ENCODE data around the gene PARN.
A peak's percentile ranks its signal among the peaks of the same experiment; 100 is the strongest.
"Not testable (repeated sequence)": the region's sequence is repeated elsewhere in the genome, so short reads cannot be mapped to it uniquely, and the experiment has no call there.

The PARN gene

DNA sequence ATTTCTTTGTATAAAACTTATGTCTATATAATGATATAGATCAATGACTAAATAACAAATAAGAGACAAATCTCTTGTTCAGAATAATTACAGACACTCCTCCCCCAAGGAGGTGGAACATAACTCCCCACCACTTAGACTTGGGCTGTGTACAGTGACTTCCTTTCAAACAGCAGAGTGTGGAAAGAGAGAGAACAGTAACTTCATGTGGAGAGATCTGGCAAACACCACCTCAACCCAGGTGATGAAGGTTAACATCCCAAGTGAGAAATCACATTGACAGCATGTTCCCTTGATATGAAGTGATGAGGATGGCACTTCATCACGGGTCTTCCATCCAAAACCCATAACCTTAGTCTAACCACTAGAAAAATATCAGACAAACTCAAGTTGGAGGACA is 169.3 kb downstream of the PARN start:
- DNase-seq = no peak

DNA sequence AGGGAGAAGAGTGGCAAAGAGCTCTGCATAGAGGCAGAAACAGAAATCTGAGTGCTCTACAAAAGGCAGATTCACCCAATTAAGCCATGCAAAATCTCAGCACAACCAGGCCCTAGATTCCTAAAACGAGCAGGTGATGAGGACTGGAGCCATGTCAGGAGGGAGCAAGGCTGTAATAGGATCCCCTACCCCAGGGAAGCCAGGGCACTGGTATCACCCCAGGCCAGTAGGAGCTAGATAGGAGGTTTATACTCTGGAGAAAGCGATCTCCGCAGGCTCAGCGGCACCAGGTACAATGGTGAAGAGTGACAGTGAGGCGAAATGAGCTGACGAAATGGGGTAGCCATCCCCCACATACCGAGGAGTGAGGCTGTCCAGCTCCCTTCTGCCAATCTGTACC is 171.5 kb downstream of the PARN start:
- DNase-seq = no peak

DNA sequence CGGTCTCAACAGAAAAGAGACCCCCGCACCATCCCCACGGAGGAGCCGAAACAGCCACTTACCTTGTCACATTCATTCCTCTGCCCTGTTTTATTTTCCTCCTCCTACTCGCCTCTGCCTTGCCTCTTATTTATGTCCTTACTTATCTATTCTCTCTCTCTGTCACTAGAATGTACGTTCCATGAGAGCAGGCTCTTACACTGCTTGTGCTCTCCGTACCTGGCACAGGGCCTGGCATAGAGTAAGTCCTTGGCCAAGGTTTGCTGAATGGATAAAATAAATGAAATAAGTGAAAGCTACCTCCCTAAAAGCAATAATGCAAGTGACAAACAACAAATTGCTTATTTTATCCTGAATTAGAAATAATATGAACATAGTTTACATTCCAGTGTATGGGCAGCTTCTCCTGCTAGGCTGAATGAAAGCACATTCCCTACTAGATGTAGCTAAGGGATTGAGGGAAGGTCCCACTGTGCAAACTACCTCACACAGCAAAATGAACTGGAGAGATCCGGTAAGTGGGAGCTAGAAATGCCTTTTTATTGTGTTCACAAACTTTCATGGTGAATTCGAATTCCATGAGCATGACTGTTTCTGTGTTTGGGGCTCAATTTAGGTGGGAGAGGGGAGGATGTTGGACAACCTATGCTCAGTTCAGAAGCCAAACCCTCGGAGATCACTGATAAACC is 173.1 kb downstream of the PARN start:
- DNase-seq = no peak

DNA sequence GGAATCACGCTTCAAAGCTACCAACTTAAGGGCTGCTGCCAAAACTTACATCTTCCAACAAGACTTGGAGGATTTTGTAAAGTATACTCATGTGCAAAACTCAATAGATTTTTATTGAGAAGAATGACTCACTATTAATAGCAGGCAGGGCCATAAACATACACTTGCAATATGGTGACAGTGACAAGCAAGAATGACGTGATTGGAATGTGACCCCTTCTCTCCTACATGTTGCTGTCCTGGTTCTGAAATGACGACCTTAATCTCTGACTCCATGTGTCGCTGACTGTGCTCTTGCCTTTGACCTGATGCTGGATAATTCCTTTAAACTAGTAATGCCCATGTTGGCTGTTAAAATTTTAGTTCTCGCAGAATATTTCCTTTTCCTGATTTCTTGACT is 174.5 kb downstream of the PARN start:
- no peak for DNase-seq

DNA sequence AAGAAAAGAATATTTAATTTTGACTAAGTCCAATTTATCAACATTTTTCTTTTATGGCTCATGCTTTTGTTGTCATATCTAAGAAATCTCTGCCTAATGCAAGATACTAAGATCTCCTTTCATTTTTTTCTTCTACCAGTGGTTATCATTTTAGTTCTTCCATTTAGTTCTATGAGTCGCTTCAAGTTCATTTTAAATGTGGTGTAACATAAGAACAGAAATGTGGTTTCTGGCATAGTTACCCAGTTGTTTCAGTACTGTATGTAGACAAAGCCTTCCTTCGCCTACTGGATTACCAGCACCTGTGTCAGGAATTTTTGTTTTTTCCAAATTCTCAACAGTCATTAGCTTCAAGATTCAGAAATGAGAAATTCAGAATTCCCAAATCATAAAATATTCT is 175.7 kb downstream of the PARN start:
- no peak for DNase-seq

DNA sequence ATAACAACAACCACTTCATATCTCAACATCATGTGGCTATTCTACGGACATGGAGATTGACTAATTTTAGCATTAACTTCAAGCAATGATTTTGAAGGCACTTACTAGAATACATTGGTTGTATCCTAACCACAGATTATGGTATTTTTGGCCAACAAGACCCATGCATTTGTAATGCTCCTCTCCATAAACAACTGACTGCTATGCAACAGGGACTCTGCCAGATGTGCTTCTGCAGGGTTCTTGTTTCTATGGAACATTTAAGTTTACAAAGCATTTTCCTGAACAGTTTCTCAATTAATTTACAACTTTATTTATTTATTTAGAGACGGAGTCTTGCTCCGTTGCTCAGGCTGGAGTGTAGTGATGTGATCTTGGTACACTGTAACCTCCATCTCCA is 178.0 kb downstream of the PARN start:
- no peak for DNase-seq

DNA sequence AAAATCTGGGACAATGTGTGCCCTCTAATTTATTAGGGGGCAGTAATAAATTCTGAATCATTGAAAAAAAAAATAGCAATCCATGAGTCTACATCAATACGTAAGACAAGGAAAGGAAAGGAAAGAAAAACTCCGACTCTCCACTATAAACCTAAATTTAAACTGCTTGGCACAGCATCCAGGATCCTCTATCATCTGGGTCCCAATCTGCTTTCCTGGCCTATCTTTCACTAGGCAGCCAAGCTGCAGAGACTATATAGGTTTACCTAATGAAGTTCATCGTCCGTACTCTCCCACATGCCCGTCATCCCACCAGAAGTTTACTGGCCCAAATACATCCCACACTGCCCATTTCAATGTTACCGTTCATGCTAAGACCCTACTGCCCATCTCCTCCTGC is 179.2 kb downstream of the PARN start:
- DNase-seq = no peak

DNA sequence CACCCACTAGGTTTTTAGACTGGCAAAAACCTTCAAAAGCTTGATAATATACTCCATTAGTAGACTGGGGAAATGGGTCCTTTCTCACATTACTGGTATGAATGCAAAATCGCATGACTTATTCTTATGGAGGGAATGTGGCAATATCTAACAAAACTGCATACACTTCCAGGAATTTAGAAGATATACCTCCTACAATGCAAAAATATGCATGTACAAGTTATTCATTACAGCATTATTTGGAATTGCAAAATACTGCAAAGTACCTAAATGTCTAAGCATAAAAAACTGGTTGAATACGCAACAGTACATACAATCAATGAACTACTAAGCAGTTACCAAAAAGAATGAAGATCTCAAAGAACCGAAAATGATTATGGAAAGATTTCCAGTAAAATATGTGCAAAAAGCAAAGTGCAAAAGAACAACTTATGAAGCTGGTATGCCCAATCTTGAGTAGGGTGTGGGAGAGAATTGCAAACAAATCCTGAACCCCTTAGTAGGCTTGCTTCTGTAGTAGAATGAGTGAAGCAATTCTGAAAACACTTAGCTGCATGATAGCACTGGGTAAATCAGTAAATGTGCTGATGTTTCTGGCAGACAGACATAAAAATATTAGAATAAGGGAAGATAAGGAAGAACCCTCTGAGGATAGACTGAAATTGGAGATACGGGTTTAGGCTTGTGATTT is 180.1 kb downstream of the PARN start:
- no peak for DNase-seq

DNA sequence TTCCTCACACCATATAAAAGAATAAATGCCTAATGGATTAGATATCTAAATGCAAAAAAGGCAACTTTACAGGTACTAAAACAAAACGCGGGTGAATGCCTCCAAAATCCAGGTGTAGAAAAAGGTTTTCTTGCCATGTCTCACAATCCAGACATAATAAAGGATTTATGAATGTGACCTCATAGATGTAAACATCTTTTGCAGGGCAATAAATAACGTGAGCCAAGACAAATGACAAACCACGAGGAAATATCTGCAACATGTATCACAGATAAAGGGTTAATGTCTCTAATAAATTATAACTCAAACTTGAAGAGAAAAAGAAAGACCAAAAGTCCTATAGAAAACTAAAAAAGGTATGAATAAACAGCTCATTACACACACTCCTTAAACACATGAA is 180.7 kb downstream of the PARN start:
- DNase-seq = no peak

DNA sequence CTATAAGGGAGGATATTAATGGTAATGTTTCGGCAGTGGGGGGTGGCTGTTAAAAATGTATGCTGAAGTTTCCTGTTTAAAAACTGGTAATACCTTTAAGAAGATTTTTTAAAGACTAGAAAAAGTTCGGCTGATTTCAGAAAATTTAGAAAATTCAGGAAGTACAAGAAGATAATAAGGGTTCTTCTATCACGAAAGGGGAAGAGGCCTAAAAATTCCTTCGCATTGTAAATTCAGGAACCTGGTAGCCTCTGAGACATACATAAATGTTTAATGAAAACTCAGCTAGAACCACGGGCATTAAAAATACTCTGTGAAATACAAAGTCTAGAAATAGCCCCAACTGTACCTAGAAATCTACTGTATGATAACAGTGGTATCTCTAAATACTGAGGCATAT is 181.2 kb downstream of the PARN start:
- no peak for DNase-seq

DNA sequence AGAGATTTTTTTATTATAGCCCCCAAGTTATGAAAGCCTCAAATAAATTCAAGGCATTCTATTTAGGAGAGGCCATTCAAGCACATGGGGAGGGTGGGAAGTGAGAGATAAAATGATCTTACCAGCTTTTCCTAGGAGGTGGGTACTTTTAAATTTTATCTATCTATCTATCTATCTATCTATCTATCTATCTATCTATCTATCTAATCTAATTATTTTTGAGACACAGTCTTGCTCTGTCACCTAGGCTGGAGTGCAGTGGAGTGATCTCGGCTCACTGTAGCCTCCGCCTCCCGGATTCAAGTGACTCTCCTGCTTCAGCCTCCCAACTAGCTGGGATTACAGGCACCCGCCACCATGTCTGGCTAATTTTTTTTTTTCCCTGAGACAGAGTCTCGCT is 182.3 kb downstream of the PARN start:
- DNase-seq = no peak

DNA sequence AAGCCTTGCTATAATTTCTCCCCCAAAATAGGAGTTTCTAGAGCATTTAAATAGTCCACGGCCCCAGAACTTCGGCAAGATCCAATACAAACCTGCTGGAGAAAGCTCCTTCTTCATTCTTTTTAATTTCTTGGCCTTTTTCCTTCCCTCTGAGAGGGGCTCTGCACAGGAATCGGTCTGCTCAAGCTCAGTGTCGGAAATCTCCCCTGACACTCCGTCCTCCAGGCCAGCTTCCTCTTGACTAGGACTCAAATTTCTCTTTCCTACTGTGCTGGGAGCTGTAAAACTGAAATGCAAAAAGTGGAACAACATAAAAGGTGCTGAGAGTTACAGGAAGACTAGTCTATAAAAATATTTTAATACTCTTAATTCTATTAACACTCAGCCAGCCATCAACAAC is 183.3 kb downstream of the PARN start:
- no peak for DNase-seq

DNA sequence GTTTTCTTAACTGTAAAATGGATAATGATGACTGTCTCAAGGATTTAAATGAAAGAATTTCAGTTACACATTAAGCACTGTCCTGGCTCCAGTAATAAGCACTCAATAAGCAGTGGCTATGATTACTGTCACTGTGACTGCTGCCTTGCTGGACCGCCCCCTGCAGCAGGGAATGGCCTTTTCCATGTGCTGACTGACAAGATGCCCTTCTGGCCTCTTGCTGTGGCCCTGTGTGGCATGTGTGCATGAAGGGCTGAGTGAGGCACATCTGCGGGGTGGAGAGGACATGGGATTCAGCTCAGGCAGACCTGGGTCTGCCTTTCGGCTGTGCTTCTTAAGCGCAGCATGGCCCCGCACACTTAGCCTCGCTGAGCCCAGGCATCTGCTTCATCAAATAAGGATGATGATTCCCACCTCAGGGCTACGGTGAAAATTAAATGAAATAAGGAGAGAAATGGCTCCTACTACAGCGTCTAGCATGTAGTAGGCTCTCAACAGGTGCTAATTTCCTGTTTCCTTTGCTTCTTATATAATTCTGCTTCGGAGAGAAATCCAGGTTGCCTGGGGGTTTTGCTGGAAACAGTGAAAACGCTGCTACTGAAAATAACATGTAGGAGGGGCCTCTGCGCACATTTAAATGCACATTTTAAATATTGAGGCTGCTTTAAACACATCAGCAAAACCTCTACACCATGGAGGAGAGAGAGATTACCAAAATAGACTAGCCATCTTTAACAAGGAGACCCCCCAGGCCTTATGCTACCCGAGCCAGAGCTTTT is 183.9 kb downstream of the PARN start:
- DNase-seq = no peak

DNA sequence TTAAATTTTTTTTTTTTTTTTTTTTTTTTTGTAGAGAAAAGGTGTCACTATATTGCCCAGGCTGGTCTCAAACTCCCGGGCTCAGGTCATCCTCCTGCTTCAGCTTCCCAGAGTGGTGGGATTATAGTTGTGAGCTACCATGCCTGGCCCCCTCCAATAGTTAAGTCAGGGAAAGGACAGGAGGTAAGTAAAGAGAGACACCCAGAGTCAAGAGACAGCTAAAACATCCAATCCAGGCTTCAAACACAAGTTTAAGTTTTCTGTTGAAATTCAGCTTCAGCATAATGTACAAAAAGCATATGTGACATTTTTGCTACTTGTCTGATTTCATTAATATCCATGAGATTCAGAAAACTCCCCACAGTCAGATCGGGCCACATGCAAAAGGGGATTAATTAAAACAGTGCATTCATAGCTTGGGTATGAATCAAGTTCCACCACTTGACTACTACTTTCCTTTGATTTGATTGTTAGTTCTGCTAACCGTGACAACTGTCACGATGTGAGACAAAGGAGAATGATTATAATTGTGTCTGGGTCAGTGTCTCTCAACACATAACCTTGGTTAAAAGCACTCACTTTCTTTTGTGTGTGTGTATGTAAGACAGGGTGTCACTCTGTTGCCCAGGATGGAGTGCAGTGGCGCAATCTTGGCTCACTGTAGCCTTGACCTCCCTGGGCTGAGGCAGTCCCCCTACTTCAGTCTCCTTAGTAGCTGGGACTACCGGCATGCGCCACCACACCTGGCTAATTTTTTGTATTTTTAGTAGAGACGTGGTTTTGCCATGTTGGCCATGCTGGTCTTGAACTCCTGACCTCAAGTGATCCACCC is 184.9 kb downstream of the PARN start:
- no peak for DNase-seq

DNA sequence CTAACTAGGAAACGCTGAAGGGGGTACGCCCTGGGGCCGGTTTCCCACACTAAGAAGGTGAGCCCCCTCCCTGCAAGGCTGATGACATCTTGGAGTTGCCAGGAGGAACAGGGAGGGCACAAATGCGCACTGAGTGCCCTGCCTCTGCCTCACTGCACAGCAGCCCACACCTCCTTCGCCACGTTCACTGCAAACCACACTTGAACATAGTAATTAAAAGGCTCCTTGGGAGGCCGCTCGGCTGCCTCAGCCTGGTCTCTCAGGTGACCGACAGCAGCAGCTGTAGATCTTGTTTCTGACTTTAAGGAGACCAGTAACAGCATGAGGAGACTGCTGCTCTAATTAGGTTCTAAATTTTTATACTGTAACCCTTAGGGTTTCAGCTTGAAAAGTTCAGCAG is 188.5 kb downstream of the PARN start:
- DNase-seq = not testable (repeated sequence)

DNA sequence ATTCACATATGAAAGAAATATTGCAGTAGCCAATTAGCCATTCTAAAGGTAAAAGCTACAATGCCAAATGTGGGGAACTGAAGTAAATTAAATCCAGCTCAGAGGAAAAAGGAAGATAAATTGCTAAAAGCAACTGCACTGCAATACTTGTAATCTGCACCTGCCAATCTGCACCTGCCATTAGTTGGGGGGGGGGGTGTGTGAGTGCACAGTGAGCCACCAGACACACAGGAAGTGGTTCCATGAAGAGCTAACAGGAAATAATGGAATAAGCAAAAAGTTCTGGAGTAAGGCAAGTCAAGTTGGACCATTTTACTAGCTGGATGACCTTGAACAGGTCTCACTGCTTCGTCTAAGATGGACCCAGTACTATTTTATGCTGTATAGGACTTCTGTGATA is 191.8 kb downstream of the PARN start:
- no peak for DNase-seq

DNA sequence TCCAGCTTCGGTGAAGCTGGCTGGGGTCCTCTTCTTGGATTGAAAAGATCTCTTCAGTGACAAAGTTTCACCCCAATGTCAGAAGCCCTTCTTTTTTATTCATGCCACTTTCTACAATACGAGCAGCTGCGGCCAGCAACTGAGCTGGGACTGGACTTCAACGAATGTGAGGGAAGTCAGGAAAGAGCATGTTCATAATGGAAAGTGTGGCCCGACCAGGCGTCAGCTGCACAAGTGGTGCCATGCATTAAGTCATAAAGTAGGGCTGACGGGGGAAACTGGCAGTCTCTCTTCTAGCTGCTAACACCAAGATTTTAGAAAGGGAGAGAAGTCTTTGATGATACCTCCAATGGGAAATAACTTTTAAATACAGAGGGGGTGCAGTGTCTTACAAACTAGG is 192.6 kb downstream of the PARN start:
- DNase-seq = no peak

DNA sequence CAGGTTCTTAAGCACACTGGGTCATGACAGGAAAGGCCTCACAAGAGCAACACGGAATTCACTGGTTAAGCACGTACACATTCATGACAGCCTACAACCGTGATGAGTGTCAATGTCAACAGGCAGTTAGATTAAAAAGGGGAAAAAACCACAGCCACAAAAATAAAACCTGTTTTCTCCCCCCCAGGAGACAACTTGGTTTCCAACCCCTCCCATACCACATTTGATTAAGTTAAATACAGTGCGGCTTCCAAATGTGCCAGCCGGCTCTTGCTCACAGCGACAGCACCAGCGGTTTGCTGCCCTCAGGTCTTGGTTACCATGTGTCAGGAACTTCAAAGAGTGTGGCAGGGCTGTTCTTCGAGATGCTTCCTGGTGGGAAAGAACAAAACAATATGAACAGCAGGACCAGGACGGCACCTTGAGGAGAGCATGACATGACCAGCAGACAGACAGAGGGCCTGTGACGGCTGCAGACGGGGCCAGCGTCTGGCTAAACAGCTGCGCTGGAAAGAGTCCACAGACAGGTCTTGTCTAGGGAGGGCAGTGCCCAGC is 193.6 kb downstream of the PARN start:
- DNase-seq = peak; percentile 22

DNA sequence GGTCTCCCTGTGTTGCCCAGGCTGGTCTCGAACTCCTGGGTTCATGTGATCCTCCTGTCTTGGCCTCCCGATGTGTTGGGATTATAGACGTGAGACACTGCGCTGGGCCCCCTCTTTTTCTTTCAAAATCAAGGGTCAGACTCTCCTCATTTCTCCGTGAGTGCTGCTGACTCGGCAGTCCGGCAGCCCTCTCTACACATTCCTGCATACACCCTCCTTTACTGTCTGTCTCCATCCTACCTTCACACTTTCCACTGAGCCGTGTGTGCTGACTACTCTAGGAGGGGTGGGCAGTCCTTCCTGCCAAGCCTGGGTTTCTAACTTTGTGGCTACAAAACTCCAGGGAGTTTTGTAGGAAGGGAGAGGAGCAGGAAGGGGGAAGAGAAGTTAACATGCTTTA is 195.2 kb downstream of the PARN start:
- DNase-seq = no peak

DNA sequence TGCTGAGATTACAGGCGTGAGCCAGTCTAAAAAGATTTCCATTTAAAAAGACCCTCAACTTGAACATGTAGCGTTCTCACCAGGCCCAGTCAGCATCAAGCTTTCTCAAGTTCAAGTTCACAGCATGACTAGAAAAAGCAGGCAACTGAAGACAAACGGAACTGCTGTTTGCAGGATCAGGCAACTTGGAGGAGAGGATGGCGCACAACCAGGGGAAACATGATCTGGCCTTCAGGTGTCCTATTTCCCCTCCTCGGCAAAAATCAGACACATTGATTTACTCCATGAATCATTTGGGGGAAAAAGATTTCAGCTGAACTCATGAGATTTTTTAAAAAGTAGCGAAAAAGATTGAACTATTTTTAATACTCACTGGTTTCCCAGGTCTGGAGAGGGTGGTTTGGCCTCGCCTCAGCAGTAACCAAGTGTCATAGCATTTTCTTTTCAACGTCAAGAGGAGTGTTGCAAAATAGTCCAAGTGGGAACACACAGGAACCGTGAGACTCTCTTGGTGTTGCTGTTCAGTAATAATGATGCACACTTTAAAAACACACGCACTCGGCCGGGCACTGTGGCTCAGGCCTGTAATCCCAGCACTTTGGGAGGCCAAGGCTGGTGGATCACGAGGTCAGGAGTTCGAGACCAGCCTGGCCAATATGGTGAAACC is 201.0 kb downstream of the PARN start:
- not testable (repeated sequence) for DNase-seq

DNA sequence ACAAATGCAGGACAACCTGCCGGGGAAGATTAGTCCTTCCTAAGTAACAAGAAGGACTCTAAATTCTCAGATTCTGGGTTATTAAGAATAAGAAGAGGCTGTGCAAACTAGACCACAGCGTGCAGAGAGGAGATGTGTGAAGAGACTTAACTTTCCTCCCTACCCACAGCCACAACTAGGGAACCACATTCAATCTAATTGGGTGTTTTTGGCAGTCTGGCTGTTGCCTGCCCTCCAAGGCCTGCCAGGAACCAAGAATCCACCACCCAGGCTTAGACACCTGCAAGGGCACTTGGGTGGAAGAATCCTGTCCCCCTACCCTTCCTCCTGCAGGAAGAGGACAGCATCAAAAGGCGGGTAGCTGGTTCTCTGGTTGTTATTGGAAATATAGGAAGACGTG is 202.0 kb downstream of the PARN start:
- no peak for DNase-seq

DNA sequence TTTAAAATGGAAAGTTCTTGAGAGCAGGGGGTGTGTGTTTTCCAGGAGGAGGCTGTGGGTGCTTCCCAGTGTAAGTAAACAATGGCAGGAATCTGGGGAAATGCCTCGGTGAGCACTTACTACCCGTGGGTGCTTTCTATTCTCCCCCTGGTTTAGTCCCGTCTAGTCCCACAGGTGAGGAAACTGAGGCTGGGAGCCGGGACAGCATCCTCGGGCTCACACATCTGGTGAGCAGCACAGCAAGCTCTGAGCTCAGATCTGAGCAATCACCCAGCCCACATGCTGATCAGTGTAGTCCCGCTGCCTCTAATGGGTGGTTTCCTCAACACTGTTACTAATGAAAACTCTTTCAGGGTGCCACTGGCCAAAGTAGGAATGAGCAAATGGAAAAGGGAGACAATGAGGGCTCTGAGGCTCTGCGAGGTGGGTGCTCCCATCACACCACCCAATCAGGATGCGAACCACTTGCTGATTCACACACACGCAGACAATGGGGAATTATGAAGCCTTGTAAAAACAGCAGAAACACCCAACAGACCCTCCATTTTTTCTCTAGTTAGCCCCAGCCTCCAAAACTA is 202.6 kb downstream of the PARN start:
- DNase-seq = no peak
